Thoracic aorta (tissue), 2 donors: Measurements from ENCODE around the gene EED. TPM values are rescaled to one million over a fixed set of nuclear protein-coding genes. Genes with fewer than 3 reads are reported as not detected.

Source experiments
- ATAC-seq: fragments of 150-250 bp; one replicate; pipeline ENCODE4 v1.8.0; 2017; ENCODE audit warnings: low read depth; ENCODE audit not compliant: insufficient number of reproducible peaks, low FRiP score
- DNase-seq: peaks from one replicate; pipeline ENCODE4 v3.0.0-alpha.2; 2020; ENCODE audit warnings: low spot score
- H3K27ac ChIP-seq, 2 donors: fragments of 200-600 bp; sonication (generic); 1 replicate in 1 of 2; 2 replicates in 1 of 2; pipeline ENCODE4 v1.5.1; 2016; ENCODE audit warnings: mild to moderate bottlenecking in 2 of 2, moderate library complexity in 2 of 2
- H3K27me3 ChIP-seq: fragments of 200-600 bp; sonication (generic); replicated peaks from 2 replicates; pipeline ENCODE4 v1.6.0; 2016; ENCODE audit warnings: mild to moderate bottlenecking; ENCODE audit not compliant: insufficient read depth
- H3K36me3 ChIP-seq: fragments of 200-600 bp; sonication (generic); one replicate; pipeline ENCODE4 v1.5.1; 2016
- H3K4me1 ChIP-seq, 2 donors: fragments of 200-600 bp; sonication (generic); 1 replicate in 1 of 2; 2 replicates in 1 of 2; pipeline versions ENCODE4 v1.5.1 to v1.6.0; 2016; ENCODE audit warnings: low read depth in 2 of 2, mild to moderate bottlenecking in 1 of 2; ENCODE audit not compliant: control insufficient read depth in 1 of 2
- H3K4me3 ChIP-seq: fragments of 200-600 bp; sonication (generic); 2 replicates; pipeline ENCODE4 v1.5.1; 2016; ENCODE audit warnings: mild to moderate bottlenecking
- H3K9me3 ChIP-seq: fragments of 200-600 bp; sonication (generic); 2 replicates; pipeline ENCODE4 v1.5.1; 2016
- total RNA-seq, 2 donors: library from RNA; depleted of rRNA; stranded (reverse); fragments of >200 nt; gene quantifications; one replicate each; pipeline versions ENCODE4 v1.1.0 to v1.2.3, GENCODE V29; 2016
- TF ChIP-seq, protein P1 (sequence below): fragments of 200-600 bp; sonication (generic); IDR thresholded peaks from one replicate; pipeline ENCODE4 v1.5.1; 2019; ENCODE audit warnings: antibody characterized with exemption

The EED gene
- total RNA-seq, 2 donors from 2014 or later, result 19.0 to 22.4 TPM

DNA sequence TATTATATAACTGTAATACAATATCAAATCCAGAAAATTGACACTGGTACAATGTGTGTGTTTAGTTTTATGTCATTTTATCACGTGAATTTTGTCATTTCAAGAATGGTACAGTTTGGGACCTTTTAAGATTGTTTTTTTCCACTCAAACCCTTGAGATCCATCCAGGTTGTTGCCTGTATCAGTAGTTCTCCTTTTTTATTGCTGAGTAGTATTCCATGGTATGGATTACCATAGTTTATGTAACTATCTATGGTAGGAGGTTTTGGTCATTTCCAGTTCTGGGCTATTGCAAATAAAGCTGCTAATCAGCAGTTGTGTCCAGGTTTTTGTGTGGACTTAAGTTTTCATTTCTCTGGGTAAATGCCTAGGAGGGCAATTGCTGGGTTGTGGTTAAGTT lies 25.1 kb downstream of the EED start:
- DNase-seq (no peak), ATAC-seq (no peak)
- Histone ChIP-seq H3K4me3 (no peak overlapping the region), H3K27me3 (no peaks in the 10 kb centered on the region), H3K9me3 (no peaks in the 10 kb centered on the region), H3K4me1 (peaks cover 0 to 12% of the 10 kb centered on the region in 2 donors), H3K36me3 (peaks cover under 1% of the 10 kb centered on the region), H3K27ac (no peak overlapping the region)
- TF ChIP-seq, protein P1, sequence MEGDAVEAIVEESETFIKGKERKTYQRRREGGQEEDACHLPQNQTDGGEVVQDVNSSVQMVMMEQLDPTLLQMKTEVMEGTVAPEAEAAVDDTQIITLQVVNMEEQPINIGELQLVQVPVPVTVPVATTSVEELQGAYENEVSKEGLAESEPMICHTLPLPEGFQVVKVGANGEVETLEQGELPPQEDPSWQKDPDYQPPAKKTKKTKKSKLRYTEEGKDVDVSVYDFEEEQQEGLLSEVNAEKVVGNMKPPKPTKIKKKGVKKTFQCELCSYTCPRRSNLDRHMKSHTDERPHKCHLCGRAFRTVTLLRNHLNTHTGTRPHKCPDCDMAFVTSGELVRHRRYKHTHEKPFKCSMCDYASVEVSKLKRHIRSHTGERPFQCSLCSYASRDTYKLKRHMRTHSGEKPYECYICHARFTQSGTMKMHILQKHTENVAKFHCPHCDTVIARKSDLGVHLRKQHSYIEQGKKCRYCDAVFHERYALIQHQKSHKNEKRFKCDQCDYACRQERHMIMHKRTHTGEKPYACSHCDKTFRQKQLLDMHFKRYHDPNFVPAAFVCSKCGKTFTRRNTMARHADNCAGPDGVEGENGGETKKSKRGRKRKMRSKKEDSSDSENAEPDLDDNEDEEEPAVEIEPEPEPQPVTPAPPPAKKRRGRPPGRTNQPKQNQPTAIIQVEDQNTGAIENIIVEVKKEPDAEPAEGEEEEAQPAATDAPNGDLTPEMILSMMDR, result no peak

DNA sequence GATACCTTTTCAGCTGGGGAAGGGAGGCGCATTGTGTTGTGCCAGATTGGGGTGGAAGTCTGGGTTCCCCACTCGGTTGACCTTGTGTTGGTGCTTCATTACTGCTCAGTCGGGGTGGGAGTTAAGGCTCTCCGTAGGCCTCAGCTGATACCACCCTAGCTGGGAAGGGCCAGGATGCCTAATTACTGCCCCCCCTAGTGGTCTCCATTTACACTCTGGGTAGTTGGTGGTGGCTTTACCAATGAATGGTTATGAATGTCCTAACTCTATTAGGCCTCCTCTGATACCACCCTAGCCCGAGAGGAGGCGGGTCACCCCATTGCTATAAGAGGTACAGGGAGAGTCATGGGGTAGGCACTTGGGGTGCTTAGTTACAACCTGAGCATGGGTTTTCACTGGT lies 29.9 kb downstream of the EED start:
- no peaks in the 10 kb centered on the region for H3K4me1 ChIP-seq
- peaks cover 8% of the 10 kb centered on the region for H3K36me3 ChIP-seq
- ATAC-seq (no peak), DNase-seq (no peak)
- H3K27ac ChIP-seq, result no peak overlapping the region
- no peaks in the 10 kb centered on the region for H3K9me3 ChIP-seq
- H3K4me3 ChIP-seq, result no peak overlapping the region
- TF ChIP-seq, protein P1, result no peak
- no peaks in the 10 kb centered on the region for H3K27me3 ChIP-seq

DNA sequence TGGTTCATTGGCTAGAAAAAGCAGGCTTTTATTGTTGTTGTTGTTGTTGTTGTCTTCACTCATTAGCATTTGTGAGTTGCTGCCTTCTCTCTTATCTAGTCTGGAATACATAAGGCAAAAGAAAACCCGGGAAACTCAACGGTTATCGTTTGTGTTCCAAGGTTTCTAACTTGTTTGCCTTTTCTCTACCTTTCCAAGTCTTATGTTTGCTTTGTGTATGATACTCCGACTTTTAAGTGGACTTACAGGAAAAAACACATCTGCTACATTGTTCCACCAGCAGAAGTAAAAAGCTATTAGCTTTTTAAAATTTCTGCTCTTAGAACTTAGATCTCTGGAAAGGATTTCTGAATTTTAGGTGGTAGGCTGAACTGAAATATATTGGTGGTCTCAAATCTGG lies 30.4 kb downstream of the EED start:
- H3K4me1 ChIP-seq, result no peaks in the 10 kb centered on the region
- TF ChIP-seq, protein P1, result no peak
- no peak for ATAC-seq
- no peaks in the 10 kb centered on the region for H3K27me3 ChIP-seq
- peaks cover 8% of the 10 kb centered on the region for H3K36me3 ChIP-seq
- no peaks in the 10 kb centered on the region for H3K9me3 ChIP-seq
- DNase-seq, result no peak
- no peak overlapping the region for H3K4me3 ChIP-seq
- H3K27ac ChIP-seq, result no peak overlapping the region

DNA sequence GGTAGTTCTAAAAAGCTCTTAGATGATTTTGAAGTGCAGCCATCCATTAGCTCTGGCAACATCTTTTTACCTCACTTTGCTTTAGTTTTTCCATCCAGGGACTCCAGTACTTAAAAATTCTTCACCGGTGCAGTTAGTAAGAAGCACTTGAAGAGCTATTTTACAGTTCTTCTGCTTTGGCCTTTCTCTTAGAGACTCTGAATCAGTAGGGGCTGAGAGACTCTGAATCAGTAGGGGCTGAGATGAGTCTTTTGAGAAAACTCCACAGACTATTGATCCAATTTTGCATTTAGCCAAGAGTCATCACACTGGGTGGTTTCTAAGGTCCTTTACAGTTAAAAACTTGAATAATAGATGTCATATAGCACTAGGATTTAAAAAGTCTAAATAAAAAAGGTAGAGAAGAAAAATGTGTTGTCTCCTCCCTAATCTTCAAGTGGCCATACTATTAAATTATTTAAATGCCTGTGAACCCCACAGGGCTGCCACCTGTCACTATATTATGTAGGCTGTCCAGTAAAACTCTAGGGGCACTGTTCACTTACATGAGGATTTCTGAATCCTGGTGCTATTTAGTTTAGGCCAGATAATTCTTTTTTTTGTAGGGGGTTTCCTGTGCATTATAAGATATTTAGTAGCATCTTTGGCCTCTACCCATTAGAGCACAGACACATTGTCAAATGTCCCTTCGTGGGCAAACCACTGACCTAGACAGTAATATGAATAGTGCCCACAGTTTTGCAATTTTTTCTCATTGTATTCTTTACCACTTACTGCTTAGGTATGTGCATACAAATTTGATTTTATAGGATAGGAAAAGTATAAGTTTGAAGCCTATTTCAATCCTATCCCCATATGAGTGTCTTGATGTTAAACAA lies 31.2 kb downstream of the EED start:
- Histone ChIP-seq H3K36me3 (peaks cover 8% of the 10 kb centered on the region), H3K4me3 (no peak overlapping the region), H3K27ac (no peak overlapping the region), H3K4me1 (no peaks in the 10 kb centered on the region), H3K9me3 (no peaks in the 10 kb centered on the region), H3K27me3 (no peaks in the 10 kb centered on the region)
- no peak for ATAC-seq
- no peak for DNase-seq
- TF ChIP-seq, protein P1, result no peak

DNA sequence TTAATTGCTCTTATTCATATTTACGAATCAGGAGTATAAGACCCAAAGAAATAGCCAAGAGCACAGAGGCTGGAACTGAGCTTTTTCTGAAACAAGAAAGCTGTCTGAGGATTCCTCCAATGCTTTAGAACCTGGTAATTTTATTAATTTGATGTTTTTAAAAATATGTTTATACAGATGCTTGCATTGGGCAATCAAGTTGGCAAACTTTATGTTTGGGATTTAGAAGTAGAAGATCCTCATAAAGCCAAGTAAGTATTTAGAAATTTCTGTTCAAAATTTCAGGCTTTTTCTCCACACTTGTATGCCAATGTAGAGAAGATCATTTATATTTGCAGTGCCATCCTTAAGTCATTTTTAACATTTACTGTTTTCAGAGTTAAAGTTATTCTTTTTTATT lies 33.2 kb downstream of the EED start:
- TF ChIP-seq, protein P1, result no peak
- peaks cover 8% of the 10 kb centered on the region for H3K36me3 ChIP-seq
- ATAC-seq, result no peak
- no peaks in the 10 kb centered on the region for H3K27me3 ChIP-seq
- H3K4me3 ChIP-seq, result no peak overlapping the region
- no peaks in the 10 kb centered on the region for H3K9me3 ChIP-seq
- no peak for DNase-seq
- H3K27ac ChIP-seq, result no peak overlapping the region
- H3K4me1 ChIP-seq, result no peaks in the 10 kb centered on the region
